A673 (cell line): ENCODE data around the gene USP25. TPM values are rescaled to one million over a fixed set of nuclear protein-coding genes. Genes with fewer than 3 reads are reported as not detected.

Experiments
- BruUV-seq: library from RNA; stranded (reverse); fragments of 400-500 nt; replicated peaks from 2 replicates; lab custom pipeline; 2021; lab: Mats Ljungman, UMichigan
- CTCF ChIA-PET: fragments of 300-600 bp; sonication (Branson Sonifier 250); formaldehyde crosslinking; loops from one replicate; lab custom pipeline; 2022; ENCODE audit warnings: antibody characterized with exemption; lab: Charles Lee
- POLR2A ChIA-PET: fragments of 300-600 bp; sonication (Branson Sonifier 250); formaldehyde crosslinking; loops from one replicate; lab custom pipeline; 2022; ENCODE audit warnings: antibody characterized with exemption; ENCODE audit not compliant: low non-redundant PET; lab: Charles Lee
- DNase-seq: peaks from one replicate; pipeline ENCODE4 v3.0.0-alpha.2; 2015; ENCODE audit warnings: low spot score
- H3K27ac ChIP-seq: fragments of 200-600 bp; sonication (generic); 2 replicates; pipeline ENCODE4 v1.5.1; 2016; ENCODE audit warnings: mixed run types, low read depth, mild to moderate bottlenecking, mixed read lengths, antibody characterized with exemption, low read length; ENCODE audit not compliant: poor library complexity, severe bottlenecking
- H3K27me3 ChIP-seq: fragments of 200-600 bp; sonication (generic); replicated peaks from 2 replicates; pipeline ENCODE4 v1.6.1; 2017; ENCODE audit warnings: mixed run types, low read depth, mild to moderate bottlenecking, mixed read lengths, antibody characterized with exemption, low read length; ENCODE audit not compliant: insufficient read depth, poor library complexity
- H3K36me3 ChIP-seq: fragments of 200-600 bp; sonication (generic); 2 replicates; pipeline ENCODE4 v1.6.1; 2016; ENCODE audit warnings: mixed run types, mild to moderate bottlenecking, mixed read lengths, antibody characterized with exemption, low read length; ENCODE audit not compliant: insufficient read depth, poor library complexity, severe bottlenecking
- H3K4me1 ChIP-seq: fragments of 200-600 bp; sonication (generic); 2 replicates; pipeline ENCODE4 v1.6.1; 2017; ENCODE audit warnings: mixed run types, mild to moderate bottlenecking, mixed read lengths, antibody characterized with exemption, low read length; ENCODE audit not compliant: insufficient read depth, poor library complexity, severe bottlenecking
- H3K4me3 ChIP-seq: fragments of 200-600 bp; sonication (generic); 2 replicates; pipeline ENCODE4 v1.5.1; 2016; ENCODE audit warnings: low read depth, mixed run types, mild to moderate bottlenecking, mixed read lengths, low read length; ENCODE audit not compliant: poor library complexity, severe bottlenecking
- H3K9me3 ChIP-seq: fragments of 200-600 bp; sonication (generic); 2 replicates; pipeline ENCODE4 v1.6.1; 2016; ENCODE audit warnings: mixed run types, low read depth, mild to moderate bottlenecking, mixed read lengths, antibody characterized with exemption, low read length; ENCODE audit not compliant: poor library complexity, severe bottlenecking
- EZH2 ChIP-seq: fragments of 200-600 bp; sonication (generic); IDR thresholded peaks from 2 replicates; pipeline ENCODE4 v1.6.1; 2017; ENCODE audit warnings: borderline replicate concordance, low read depth, mild to moderate bottlenecking, mixed read lengths, antibody characterized with exemption, low read length; ENCODE audit not compliant: poor library complexity, severe bottlenecking
- intact Hi-C: fragments of 100-400 bp; cut with micrococcal nuclease; formaldehyde crosslinking; loops from one replicate; pipeline ENCODE4 v1.10.0; 2022; ENCODE audit not compliant: unreplicated experiment
- total RNA-seq: library from RNA; stranded (reverse); gene quantifications from 2 replicates; pipeline ENCODE4 v1.2.3, GENCODE V29; 2021
- TF ChIP-seq, protein P1 (sequence below): fragments of 300-800, 200-600 bp; sonication (generic); conservative IDR thresholded peaks from 2 replicates; pipeline ENCODE4 v1.5.1; 2017; ENCODE audit warnings: low read depth, mild to moderate bottlenecking, antibody characterized with exemption, low read length, moderate library complexity, mixed read lengths

The USP25 gene
- total RNA-seq, 1 experiment from 2014 or later = 27.5 TPM

DNA sequence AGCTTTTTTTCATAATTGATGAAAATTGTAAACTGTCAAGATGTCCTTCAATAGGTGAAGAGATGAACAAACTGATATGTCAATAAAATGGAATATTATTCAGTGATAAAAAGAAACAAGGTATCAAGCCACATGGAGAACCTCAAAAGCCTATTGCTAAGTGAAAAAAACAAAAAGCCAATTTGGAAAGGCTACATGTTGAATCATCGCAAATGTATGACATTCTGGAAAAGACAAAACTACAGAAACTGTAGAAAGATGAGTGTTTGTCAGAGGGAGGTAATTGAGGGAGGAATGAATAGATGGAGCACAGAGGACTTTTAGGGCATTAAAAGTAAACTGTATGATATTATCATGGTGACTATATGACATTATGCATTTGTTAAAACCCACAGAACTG, 34.5 kb upstream of the USP25 start:
- TF ChIP-seq EZH2 = no peak
- TF ChIP-seq, protein P1, sequence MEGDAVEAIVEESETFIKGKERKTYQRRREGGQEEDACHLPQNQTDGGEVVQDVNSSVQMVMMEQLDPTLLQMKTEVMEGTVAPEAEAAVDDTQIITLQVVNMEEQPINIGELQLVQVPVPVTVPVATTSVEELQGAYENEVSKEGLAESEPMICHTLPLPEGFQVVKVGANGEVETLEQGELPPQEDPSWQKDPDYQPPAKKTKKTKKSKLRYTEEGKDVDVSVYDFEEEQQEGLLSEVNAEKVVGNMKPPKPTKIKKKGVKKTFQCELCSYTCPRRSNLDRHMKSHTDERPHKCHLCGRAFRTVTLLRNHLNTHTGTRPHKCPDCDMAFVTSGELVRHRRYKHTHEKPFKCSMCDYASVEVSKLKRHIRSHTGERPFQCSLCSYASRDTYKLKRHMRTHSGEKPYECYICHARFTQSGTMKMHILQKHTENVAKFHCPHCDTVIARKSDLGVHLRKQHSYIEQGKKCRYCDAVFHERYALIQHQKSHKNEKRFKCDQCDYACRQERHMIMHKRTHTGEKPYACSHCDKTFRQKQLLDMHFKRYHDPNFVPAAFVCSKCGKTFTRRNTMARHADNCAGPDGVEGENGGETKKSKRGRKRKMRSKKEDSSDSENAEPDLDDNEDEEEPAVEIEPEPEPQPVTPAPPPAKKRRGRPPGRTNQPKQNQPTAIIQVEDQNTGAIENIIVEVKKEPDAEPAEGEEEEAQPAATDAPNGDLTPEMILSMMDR = no peak
- Histone ChIP-seq H3K4me3 (no peak overlapping the region), H3K27ac (no peak overlapping the region), H3K36me3 (no peaks in the 10 kb centered on the region), H3K9me3 (no peaks in the 10 kb centered on the region), H3K27me3 (no peaks in the 10 kb centered on the region), H3K4me1 (no peaks in the 10 kb centered on the region)
- POLR2A ChIA-PET = no interaction called here
- CTCF ChIA-PET = no interaction called here
- no TSS peak for BruUV-seq
- DNase-seq = no peak
- intact Hi-C loops = no loop called here

DNA sequence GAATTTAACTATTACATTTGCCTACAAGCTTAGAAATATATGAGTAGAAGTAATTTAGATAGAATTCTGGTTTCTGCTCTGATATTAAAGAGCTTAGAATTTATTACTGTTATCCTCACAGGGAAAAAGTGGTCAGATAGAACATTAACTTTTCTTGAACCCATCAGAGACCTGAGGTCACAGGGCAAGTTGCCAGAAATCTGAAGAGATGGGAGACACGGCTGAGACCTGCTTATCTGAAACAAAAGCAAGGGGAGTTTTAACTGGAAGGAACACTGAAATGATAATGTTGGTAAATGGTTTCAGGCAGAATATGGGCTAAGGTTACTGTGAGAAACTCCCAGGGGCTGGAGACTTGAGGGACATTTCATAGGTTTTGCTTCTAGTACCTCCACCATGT, 28.0 kb upstream of the USP25 start:
- intact Hi-C loops = loop anchor here (10.0 kb wide), 1 partner anchor 63 kb away; no protein-coding TSS in a partner anchor
- BruUV-seq = no TSS peak
- H3K9me3 ChIP-seq = no peaks in the 10 kb centered on the region
- no peak overlapping the region for H3K27ac ChIP-seq
- H3K27me3 ChIP-seq = no peaks in the 10 kb centered on the region
- ChIA-PET POLR2A (no interaction called here), CTCF (no interaction called here)
- no peak for DNase-seq
- no peak overlapping the region for H3K4me3 ChIP-seq
- H3K36me3 ChIP-seq = no peaks in the 10 kb centered on the region
- TF ChIP-seq EZH2 = no peak
- TF ChIP-seq, protein P1 = no peak
- H3K4me1 ChIP-seq = no peaks in the 10 kb centered on the region

DNA sequence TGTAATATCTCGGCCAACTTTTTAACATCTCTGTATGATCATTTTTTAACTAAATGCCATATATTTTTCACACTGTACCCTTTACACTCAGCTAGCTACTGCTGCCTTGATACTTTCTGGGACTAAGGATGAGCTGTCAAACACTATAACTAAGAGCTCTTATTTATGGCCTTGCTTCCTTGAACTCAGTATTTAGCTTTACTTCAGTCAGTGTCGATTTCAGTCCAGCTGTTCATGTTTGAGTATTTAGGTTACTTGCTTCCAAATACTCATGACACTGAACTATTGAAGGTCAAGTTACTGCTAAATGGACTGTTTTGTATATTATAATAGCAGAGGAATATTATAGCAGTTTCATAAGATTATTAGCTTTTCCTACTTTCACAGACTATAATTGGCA, 25.9 kb upstream of the USP25 start:
- intact Hi-C loops = loop anchor here (10.0 kb wide), 1 partner anchor 61 kb away; no protein-coding TSS in a partner anchor
- Histone ChIP-seq H3K4me1 (no peaks in the 10 kb centered on the region), H3K36me3 (no peaks in the 10 kb centered on the region), H3K27ac (no peak overlapping the region), H3K27me3 (no peaks in the 10 kb centered on the region), H3K9me3 (no peaks in the 10 kb centered on the region), H3K4me3 (no peak overlapping the region)
- BruUV-seq = no TSS peak
- ChIA-PET POLR2A (no interaction called here), CTCF (no interaction called here)
- TF ChIP-seq EZH2 = no peak
- TF ChIP-seq, protein P1 = no peak
- DNase-seq = no peak
